Body of pancreas (tissue), 4 donors: Measurements from ENCODE around the gene CRK. TPM values are rescaled to one million over a fixed set of nuclear protein-coding genes. Genes with fewer than 3 reads are reported as not detected.

Experiments used
- ATAC-seq: fragments of 150-250 bp; one replicate; pipeline ENCODE4 v1.9.1; 2016
- DNase-seq, 4 donors: peaks; one replicate each; pipeline ENCODE4 v3.0.0-alpha.2; 2019
- H3K27ac ChIP-seq, 4 donors: fragments of 200-600 bp; sonication (generic); 1 replicate in 3 of 4; 2 replicates in 1 of 4; pipeline versions ENCODE4 v1.5.1 to v1.6.1; 2016 to 2019; ENCODE audit warnings: mild to moderate bottlenecking in 1 of 4, mixed read lengths in 1 of 4, moderate library complexity in 1 of 4
- H3K27me3 ChIP-seq, 2 donors: fragments of 200-600 bp; sonication (generic); one replicate each; pipeline ENCODE4 v1.6.0; 2016; ENCODE audit warnings: mild to moderate bottlenecking in 1 of 2
- H3K36me3 ChIP-seq, 2 donors: fragments of 200-600 bp; sonication (generic); replicated peaks in 1 of 2; 2 replicates each; pipeline ENCODE4 v1.5.1; 2016; ENCODE audit warnings: low read depth in 2 of 2; ENCODE audit not compliant: insufficient read depth in 1 of 2
- H3K4me1 ChIP-seq: fragments of 200-600 bp; sonication (generic); one replicate; pipeline ENCODE4 v1.6.0; 2016
- H3K4me3 ChIP-seq, 2 donors: fragments of 200-600 bp; sonication (generic); 1 replicate in 1 of 2; 2 replicates in 1 of 2; pipeline ENCODE4 v1.5.1; 2016 to 2019
- H3K9me3 ChIP-seq, 3 donors: fragments of 200-600 bp; sonication (generic); 1 replicate in 2 of 3; 2 replicates in 1 of 3; pipeline ENCODE4 v1.5.1; 2016
- POLR2A ChIP-seq, 3 donors: fragments of 450-650 bp; IDR thresholded peaks; one replicate each; pipeline ENCODE4 v1.6.1; 2016; ENCODE audit warnings: antibody characterized with exemption in 3 of 3, mild to moderate bottlenecking in 2 of 3
- WGBS, 2 donors: methylation state at CpG; one replicate each; pipeline ENCODE4 v1.1.5; 2017; 5-methylcytosine and 5-hydroxymethylcytosine counted together
- intact Hi-C: fragments of 100-400 bp; cut with DNase I; formaldehyde crosslinking; loops from one replicate; pipeline ENCODE4 v1.15.1; 2023
- total RNA-seq, 2 donors: library from RNA; depleted of rRNA; stranded (reverse); fragments of >200 nt; gene quantifications; one replicate each; pipeline ENCODE4 v1.1.0, GENCODE V29; 2016
- TF ChIP-seq, protein P1 (sequence below), 7 experiments: fragments of 450-650 bp in 4 of 7; fragments of 200-600 bp in 3 of 7; sonication (generic) in 3 of 7; IDR thresholded peaks; one replicate each; pipeline ENCODE4 v1.5.1; 2016 to 2019; ENCODE audit warnings: antibody characterized with exemption in 7 of 7

The CRK gene
- total RNA-seq, 2 donors from 2014 or later = 27.7 to 35.5 TPM

DNA sequence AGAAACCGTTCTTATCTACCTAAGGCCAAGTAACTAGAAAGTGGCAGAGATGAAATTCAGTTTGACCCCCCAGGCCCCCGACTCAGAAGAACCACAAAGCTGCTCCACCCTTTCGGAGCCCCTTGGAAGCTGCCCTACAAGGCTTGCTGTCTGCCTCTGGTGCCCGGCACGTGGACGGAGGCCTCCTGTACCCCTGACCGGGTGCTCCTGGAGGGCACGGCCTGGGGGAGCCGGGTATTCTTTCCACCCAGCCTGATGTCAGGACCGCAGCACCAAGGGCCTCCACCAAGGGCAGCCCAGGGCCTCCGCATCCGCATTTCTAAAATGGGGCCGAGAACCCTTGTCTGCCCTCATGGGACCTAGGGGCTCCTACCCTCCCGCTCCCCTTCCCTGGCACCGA lies 15.5 kb upstream of the CRK start:
- no peak overlapping the region for H3K27ac ChIP-seq
- TF ChIP-seq POLR2A (IDR thresholded peaks at IDR 0.05) = no peak
- TF ChIP-seq, protein P1, sequence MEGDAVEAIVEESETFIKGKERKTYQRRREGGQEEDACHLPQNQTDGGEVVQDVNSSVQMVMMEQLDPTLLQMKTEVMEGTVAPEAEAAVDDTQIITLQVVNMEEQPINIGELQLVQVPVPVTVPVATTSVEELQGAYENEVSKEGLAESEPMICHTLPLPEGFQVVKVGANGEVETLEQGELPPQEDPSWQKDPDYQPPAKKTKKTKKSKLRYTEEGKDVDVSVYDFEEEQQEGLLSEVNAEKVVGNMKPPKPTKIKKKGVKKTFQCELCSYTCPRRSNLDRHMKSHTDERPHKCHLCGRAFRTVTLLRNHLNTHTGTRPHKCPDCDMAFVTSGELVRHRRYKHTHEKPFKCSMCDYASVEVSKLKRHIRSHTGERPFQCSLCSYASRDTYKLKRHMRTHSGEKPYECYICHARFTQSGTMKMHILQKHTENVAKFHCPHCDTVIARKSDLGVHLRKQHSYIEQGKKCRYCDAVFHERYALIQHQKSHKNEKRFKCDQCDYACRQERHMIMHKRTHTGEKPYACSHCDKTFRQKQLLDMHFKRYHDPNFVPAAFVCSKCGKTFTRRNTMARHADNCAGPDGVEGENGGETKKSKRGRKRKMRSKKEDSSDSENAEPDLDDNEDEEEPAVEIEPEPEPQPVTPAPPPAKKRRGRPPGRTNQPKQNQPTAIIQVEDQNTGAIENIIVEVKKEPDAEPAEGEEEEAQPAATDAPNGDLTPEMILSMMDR (IDR thresholded peaks at IDR 0.05) = no peak
- intact Hi-C loops = no loop called here
- ATAC-seq (no peak), DNase-seq (no peak)
- H3K9me3 ChIP-seq = no peaks in the 10 kb centered on the region
- 91 to 95% methylated on average over 8 to 15 of the region's 15 CpGs for WGBS, 2 donors
- peaks cover 0 to 30% of the 10 kb centered on the region in 2 donors for H3K36me3 ChIP-seq
- no peaks in the 10 kb centered on the region for H3K27me3 ChIP-seq
- H3K4me1 ChIP-seq = no peaks in the 10 kb centered on the region
- no peak overlapping the region for H3K4me3 ChIP-seq

DNA sequence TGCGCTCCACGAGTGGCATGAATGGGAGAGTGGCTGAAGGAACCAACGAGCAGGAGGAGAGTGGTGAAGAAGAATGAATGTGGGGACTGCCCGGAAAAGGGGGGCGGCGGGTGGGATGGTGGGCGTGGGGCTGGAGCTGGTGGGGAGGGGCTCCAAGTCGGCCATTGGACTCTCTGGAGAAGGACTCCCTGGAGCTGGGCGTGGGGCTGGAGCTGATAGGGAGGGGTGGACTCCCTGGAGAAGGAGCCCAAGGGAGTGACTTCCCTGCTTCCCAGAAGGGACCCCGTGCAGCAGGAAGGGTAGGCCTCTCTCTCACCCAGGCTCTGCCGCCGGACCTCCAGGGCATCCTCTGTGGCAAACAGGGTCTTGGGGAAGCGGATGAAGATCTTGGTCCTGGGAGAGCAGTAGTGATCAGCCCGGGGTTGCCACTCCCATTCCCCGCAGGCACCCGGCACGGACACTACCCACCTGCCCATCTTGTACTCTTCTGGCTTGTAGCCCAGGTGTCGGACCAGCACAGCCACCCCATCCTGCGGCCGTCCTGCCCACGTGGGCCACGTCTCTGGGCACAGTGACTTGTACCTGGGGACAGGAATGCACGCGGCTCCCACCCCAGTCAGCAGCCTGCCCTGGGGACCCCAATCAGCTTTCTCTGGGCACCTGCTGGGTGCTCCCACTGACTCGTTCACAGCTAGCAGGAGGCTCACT lies 14.9 kb upstream of the CRK start:
- no peaks in the 10 kb centered on the region for H3K4me1 ChIP-seq
- intact Hi-C loops = no loop called here
- WGBS, 2 donors = 82 to 85% methylated on average over 16 to 24 of the region's 25 CpGs
- no peak for ATAC-seq
- TF ChIP-seq, protein P1 (IDR thresholded peaks at IDR 0.05) = no peak
- TF ChIP-seq POLR2A (IDR thresholded peaks at IDR 0.05) = no peak
- DNase-seq = no peak
- H3K9me3 ChIP-seq = no peaks in the 10 kb centered on the region
- H3K27me3 ChIP-seq = no peaks in the 10 kb centered on the region
- no peak overlapping the region for H3K27ac ChIP-seq
- no peak overlapping the region for H3K4me3 ChIP-seq
- peaks cover 0 to 31% of the 10 kb centered on the region in 2 donors for H3K36me3 ChIP-seq

DNA sequence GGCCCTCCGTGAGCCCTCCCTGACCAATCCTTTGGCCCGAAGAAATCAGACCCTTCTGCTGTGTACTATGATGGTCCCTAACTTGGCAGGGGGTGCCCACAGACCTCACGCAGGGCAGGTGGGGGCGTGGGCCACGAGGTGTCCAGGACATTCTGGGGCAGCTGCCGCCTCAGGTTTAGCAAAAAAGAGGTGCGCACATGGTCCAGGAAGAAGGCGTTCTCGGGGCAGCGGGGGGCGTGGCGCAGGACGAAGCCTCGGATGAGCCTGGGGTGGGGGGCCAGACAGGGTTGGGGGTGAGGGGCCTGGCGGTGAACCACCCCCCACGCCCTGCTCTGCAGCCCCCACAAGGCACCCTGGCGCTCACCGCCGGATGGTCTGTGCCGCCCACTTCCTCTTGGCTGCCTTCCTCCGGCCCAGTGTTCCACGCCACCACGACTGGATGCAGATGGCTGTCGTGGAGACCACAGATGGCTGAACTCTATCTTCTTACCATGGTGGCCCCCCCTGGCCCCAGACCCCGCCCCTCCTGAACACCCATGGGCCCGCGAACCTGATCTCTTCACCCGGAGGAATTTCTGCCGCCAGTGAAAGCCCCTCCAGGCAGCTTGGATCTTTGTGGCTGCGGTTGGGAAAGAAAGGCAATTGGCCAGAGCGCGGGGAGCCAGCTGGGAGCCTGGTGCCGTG lies 14.2 kb upstream of the CRK start:
- Histone ChIP-seq H3K4me1 (no peaks in the 10 kb centered on the region), H3K4me3 (no peak overlapping the region), H3K9me3 (no peaks in the 10 kb centered on the region), H3K36me3 (peaks cover 0 to 29% of the 10 kb centered on the region in 2 donors), H3K27ac (no peak overlapping the region), H3K27me3 (no peaks in the 10 kb centered on the region)
- intact Hi-C loops = no loop called here
- no peak for DNase-seq
- ATAC-seq = no peak
- WGBS, 2 donors = 86% methylated on average over 15 to 24 of the region's 33 CpGs
- TF ChIP-seq POLR2A (IDR thresholded peaks at IDR 0.05) = no peak
- TF ChIP-seq, protein P1 (IDR thresholded peaks at IDR 0.05) = no peak

DNA sequence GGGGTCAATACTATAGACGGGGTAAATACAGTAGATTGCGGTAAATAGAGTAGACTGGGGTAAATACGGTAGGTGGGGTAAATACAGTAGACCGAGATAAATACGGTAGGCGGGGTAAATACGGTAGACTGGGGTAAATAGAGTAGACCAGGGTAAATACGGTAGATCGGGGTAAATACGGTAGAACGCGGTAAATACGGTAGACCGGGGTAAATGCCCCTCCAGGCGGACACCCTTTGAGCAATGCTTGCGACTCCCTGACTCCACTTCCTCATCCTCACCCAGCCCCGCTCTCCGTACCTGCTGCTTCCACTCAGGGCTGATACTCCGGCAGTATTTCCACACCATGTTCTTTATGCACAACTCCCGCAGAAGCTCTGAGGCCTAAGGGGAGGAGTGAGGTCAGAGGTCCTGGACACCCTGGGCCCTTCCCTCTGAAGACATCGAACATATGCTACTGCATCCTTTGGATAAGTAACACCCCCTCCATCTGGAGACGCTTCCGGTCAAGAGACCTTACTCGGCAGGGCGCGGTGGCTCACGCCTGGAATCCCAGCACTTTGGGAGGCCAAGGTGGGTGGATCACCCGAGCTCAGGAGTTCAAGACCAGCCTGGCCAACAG lies 13.3 kb upstream of the CRK start:
- ATAC-seq (peak; percentile 67), DNase-seq (no peak)
- Histone ChIP-seq H3K27me3 (no peaks in the 10 kb centered on the region), H3K4me1 (no peaks in the 10 kb centered on the region), H3K9me3 (no peaks in the 10 kb centered on the region), H3K4me3 (no peak overlapping the region), H3K27ac (no peak overlapping the region), H3K36me3 (peaks cover 0 to 29% of the 10 kb centered on the region in 2 donors)
- TF ChIP-seq, protein P1 (IDR thresholded peaks at IDR 0.05) = no peak
- no peak for TF ChIP-seq POLR2A (IDR thresholded peaks at IDR 0.05)
- intact Hi-C loops = no loop called here
- 68 to 72% methylated on average over 28 of the region's 28 CpGs for WGBS, 2 donors
